Astrocyte (in vitro differentiated cells and primary cell): ENCODE measurements around the gene BICDL2.

Experiments used
- CTCF ChIP-seq: IDR thresholded peaks from 2 replicates; pipeline ENCODE4 v1.5.1; 2011; ENCODE audit warnings: low read depth, mild to moderate bottlenecking, inconsistent platforms, low read length, moderate library complexity; ENCODE audit not compliant: insufficient read depth
- EZH2 ChIP-seq: IDR thresholded peaks from 2 replicates; pipeline ENCODE4 v1.6.1; 2012; ENCODE audit warnings: mild to moderate bottlenecking, low read length, inconsistent platforms; ENCODE audit not compliant: insufficient read depth

DNA sequence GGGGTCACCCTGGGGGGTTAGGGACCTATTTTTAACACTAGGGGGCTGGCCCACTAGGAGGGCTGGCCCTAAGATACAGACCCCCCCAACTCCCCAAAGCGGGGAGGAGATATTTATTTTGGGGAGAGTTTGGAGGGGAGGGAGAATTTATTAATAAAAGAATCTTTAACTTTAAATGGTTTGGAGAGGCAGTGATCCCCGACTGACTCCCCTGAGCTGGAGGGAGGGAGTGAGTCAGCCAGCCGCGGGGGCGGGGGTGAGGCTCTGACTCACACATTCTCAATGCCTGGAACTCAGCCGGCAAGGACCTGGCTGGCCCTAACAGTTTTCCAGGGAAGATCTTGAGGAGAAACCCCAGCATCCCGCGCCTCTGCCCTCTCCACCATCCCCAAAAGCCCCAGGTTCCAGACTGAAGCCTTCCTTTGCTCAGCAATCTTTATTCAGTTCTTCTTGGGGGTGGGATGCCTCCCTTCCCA, 14.5 kb downstream of the BICDL2 start:
- TF ChIP-seq CTCF (no peak), EZH2 (no peak)
